Ecto neural progenitor cell (in vitro differentiated cells): ENCODE results near the gene PTPRF.
"Not testable (repeated sequence)": the region's sequence is repeated elsewhere in the genome, so short reads cannot be mapped to it uniquely, and the experiment has no call there.

Experiments
- DNase-seq: peaks from one replicate; pipeline ENCODE4 v3.0.0-alpha.2; 2018; ENCODE audit warnings: low spot score

PTPRF gene

DNA sequence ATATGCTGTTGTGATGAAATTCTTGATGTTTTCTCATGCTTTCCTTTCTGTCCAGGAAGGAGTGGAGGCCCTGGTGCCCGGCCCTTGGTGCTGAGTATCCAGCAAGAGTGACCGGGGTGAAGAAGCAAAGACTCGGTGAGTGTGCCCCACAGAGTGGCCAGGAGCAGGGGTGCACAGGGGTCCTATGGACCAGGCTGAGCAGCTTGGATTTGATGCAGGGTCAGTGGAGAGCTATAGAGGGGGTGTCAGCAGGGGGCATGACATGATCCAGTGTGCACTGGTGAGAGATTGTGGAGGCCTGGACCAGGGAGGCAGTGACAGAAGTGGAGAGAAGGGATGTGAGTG lies 7.4 kb downstream of the PTPRF start:
- no peak for DNase-seq

DNA sequence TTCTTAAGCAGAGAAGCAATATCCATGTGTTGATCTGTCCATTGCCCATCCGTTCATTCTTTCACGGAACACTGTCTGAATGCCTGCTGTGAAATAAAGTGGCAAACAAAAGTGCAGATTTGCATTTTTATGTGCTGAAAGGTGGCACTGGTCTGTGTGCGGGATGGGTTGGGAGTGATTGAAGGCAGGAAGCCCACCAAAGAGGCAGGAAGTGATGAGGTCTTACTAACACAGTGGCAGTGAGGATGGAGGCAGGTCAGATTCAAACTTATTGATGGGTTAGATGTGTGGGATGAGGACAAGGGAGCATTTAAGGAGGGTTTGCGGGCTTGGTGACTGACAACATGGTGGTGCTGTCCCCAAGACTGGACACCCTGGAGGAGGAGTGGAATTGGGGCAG lies 8.3 kb downstream of the PTPRF start:
- DNase-seq: no peak

DNA sequence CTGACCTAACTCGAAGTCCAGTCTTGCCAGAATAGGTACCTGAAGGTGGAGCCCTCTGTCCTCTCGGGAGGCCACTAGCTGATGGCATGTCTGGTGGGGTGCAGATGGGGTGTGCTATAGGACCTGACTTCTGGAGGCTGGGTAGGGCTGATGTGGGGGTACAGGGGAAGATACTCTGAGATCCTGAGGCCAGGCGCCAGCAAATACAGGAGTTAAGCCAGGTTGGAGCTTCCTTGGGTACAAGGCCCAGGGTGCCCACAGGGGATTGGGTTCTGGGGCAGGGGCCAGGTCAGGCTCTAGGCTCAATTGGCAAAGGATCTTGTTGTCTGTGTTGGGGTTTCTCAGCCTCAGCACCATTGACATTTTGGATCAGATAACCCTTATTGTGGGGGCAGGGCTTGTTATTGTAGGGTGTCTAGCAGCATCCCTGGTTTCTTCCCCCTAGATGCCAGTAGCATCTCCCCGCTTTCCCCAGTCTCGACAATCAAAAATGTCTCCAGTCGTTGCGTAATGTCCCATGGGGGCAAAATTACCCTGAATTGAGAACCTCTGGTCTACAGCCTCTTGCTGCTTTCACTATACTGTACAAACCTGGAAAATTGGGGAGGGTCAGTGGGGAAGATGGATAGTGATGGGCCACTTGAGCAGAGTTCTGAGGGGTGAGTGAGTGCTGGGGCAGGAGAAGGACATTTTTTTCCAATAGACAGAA lies 9.2 kb downstream of the PTPRF start:
- DNase-seq: no peak

DNA sequence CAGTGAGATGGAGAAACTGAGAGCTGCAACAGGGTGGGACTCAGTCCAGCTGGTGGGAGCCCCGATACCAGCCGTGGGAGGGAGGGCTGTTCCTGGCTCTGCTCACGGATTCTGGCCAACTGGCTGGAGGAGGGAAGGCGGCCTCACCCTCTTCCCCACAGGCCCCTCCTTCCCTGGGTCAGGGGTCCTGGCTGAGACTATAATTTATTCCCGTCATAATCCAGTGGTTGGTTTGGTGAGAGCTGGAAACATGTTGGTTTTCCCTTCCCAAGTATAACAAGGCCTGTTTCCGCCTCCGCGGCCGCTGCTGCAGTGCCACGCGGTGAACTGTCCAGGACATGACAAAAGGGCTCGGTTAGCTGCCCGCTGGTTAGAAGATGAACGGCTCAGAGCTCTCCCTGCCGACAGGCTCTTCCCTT lies 10.0 kb downstream of the PTPRF start:
- no peak for DNase-seq

- no peak for DNase-seq
These were observed 10.5 kb downstream of the PTPRF start for GRCh38 chr1:43541141-43541540.

- DNase-seq: no peak
These were observed 11.2 kb downstream of the PTPRF start for GRCh38 chr1:43541721-43542401.

GRCh38 chr1:43542527-43543458 lies 12.1 kb downstream of the PTPRF start:
- no peak for DNase-seq

GRCh38 chr1:43543567-43543966 lies 12.9 kb downstream of the PTPRF start:
- no peak for DNase-seq

DNA sequence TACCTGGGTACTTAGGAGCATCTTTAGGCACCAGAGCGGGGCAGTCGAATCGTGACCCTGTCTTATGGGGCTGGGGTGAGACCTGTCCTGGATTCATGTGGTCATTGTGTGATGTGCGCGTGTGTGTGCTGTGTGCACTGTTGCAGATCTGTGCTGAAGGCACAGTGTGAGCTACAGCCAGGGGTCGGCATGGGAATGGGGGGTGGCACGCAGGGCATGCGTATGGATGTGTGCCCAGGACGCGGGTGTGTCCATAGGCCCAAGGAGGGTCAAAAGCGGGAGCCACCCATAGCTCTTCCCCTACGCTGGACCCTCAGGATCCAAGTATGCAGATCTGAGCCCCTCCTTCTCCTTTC lies 14.6 kb downstream of the PTPRF start:
- DNase-seq: no peak

GRCh38 chr1:43545695-43546387 lies 15.2 kb downstream of the PTPRF start:
- peak; percentile 96 for DNase-seq

GRCh38 chr1:43546388-43547100 lies 15.9 kb downstream of the PTPRF start:
- DNase-seq: no peak

- no peak for DNase-seq
These were observed 16.9 kb downstream of the PTPRF start for GRCh38 chr1:43547538-43548072.

DNA sequence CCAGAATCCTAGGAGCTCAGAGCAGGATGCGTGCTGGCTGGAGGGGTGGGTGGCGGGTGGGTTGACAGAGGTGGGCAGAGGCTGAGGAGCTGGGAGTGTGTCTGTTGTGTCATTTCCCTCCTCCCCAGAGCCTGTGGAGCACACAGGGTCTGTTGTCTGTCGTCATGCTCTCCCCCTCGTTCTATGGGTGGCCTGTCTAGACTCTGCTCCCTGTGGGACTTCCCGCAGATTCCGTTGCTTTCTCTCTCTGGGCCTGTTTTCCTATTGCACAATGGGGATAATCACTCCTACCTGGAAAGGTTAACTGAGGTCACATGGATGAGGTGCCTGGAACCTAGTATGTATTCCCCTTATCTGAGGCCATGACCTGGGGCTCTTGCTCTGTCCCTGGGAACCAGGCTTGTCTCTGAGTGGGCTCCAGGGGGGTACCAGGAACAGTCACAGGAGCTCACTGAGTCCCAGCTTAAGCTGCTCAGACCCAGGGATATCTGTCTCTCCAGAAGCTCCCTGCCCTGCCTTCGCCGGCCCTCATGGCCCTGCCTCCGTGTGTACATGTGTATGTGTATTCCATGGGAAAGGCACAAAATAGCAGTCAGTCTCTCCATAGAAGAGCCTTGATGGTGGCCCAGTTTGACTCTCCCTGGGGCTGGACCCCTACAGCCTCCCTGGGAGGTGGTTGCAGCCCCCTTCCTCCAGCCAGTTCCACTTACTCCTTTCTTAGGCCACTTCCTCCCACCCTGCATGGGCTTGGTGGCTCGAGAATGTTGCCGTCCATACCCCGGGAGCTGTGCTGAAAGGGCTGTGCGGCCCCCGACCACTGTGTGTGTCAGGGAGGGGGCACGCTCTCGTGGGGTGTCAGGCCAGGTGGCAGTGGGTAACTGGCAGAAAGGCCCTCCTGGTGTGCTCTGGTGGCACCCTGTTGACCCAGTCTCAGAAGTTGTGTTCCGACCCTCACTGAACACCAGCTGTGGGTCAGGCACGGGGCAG lies 17.9 kb downstream of the PTPRF start:
- DNase-seq: no peak

GRCh38 chr1:43549394-43549793 lies 18.7 kb downstream of the PTPRF start:
- DNase-seq: not testable (repeated sequence)

DNA sequence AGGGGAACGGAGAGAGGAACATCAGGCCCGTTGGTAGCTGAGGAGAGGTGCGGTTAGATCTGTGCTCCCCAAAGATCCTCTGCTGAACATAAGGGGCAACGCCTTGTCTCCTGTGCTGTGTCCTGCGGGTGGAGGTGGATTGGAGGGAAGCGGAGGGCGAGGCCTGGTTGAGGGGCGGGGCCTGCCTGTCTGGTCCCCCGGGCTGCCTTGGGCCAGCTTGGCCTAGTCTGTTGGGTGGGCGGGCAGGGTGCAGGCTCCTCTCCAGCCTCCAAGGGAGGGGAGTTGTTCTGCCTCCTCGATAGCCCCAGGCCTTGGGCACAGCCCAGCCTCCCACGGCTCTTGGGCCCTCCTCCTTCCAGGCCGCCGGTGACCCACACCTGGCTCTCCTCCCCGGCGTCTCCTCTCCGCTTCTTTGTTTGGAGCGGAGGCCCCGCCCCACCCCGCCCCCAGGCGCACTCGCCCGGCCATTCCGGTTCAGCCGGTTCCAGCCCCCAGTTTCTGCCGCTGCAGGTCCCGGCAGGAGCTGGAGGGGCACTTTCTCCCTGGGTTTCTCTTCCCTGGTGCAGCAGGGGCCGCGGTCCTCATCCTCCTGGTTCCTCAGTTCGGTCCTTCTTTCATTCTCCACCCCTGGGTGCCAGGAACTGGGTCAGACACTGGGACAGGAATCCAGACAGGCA lies 19.4 kb downstream of the PTPRF start:
- peak; percentile 91 for DNase-seq

DNA sequence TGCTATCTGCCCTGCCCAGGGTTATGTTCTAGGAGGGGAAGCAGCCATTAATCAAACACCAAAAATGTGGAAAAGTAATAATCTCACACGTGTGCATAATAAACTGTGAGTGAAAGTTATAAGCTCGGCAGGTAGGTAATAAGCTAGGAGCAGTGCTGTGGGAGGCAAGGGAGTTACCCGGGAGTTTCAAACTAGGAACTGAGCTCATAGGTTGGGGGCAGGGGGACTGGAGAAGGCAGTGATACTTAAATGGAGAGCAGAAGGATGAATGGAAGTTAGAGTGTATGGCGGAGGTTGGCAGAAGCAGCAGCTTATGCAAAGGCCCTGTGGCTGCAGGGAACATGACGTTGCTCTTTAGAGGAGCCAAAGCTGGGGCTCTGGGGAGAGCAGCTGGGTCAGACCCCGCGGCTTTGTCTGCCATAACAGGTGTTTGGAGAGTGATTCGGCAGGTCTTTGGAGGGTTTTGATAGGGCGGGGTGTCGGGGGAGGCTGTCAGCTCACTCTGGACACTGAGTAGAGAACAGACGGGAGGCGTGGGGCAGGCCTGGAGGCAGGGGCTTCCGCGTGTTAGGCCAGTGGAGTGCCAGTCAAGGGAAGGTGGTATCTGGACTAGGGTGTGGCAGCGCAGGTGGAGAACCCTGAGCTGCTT lies 20.0 kb downstream of the PTPRF start:
- DNase-seq: no peak

DNA sequence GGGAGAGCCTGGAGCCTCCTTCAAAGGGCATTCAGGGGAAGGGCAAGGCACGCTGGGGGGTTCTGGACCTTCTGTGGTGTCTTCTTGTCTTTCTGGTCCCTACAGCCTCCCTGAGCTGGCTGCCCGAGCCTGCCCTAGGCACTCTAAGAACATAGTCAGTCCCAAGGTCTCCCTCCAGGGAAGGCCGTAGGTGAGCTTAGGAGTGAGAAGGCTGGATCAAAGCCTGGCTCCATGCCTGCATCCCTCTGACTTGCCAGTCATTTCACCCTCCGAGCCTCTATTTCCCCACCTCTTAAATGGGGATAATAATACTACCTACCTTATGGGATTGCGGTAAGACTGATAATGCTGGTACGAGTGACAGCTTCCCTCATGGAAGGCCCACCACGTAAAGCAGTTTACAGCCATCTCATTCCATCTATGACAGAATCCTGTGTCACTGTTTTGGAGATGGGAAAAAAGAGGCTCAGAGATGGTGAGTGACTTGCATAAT lies 20.8 kb downstream of the PTPRF start:
- DNase-seq: no peak

- DNase-seq: no peak
These were observed 21.5 kb downstream of the PTPRF start for GRCh38 chr1:43552059-43552742.
